Duodenal mucosa (tissue), 2 donors: Measurements from ENCODE around the gene AFG3L2.

ENCODE experiments used
- H3K27ac ChIP-seq: one replicate; pipeline ENCODE4 v1.7.0; 2013; ENCODE audit warnings: low read depth, low read length
- H3K27me3 ChIP-seq, 2 donors: one replicate each; pipeline ENCODE4 v1.7.0; 2013; ENCODE audit warnings: low read length in 2 of 2, control low read depth in 1 of 2; ENCODE audit not compliant: insufficient read depth in 2 of 2, control insufficient read depth in 1 of 2
- H3K36me3 ChIP-seq, 2 donors: one replicate each; pipeline ENCODE4 v1.7.0; 2013; ENCODE audit warnings: low read length in 2 of 2, control low read depth in 1 of 2; ENCODE audit not compliant: insufficient read depth in 2 of 2, control insufficient read depth in 1 of 2
- H3K4me1 ChIP-seq, 2 donors: one replicate each; pipeline ENCODE4 v1.7.0; 2013; ENCODE audit warnings: low read length in 2 of 2, control low read depth in 1 of 2; ENCODE audit not compliant: insufficient read depth in 2 of 2, control insufficient read depth in 1 of 2
- H3K4me3 ChIP-seq, 2 donors: one replicate each; pipeline ENCODE4 v1.7.0; 2013; ENCODE audit warnings: low read length in 2 of 2, low read depth in 1 of 2
- H3K9ac ChIP-seq, 2 donors: one replicate each; pipeline ENCODE4 v1.7.0; 2013; ENCODE audit warnings: low read length in 2 of 2, low read depth in 1 of 2
- H3K9me3 ChIP-seq, 2 donors: one replicate each; pipeline ENCODE4 v1.7.0; 2013; ENCODE audit warnings: low read length in 2 of 2, control low read depth in 1 of 2; ENCODE audit not compliant: control insufficient read depth in 1 of 2

Gene AFG3L2

DNA sequence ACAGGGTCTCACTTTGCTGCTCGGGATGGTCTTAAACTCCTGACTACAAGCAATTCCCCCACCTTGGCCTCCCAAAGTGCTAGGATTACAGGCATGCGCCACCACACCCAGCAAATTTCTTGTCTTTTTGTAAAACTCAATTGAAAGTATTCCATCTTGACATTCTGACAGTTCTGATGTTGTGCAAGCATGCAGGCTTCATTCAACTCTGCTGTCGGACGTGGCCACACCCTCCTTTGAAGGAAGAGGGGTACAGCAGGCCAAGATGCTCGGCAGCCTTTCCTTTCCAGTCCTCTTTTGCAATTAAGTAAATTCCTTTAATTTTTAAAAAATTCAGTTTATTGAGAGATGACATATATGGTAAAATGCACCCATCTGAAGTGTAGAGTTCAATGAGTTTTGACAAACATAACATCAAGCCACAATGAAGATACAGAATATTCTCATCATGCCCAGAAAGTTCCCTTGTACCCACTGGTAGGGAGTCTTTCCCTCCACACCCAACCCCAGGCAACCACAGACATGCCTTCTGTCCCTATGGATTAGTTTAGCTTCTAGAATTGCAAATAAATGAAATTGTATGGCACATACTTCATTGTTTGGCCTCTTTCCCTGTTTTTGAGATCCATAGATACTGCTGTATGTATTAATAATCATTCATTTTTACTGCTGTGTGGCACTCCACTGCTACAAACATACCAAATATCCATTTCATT is 35.9 kb downstream of the AFG3L2 start:
- Histone ChIP-seq H3K4me1 (peaks cover 10 to 19% of the 10 kb centered on the region in 2 donors), H3K9ac (no peak overlapping the region), H3K27ac (no peak overlapping the region), H3K9me3 (no peaks in the 10 kb centered on the region), H3K27me3 (no peaks in the 10 kb centered on the region), H3K4me3 (no peak overlapping the region), H3K36me3 (peaks cover 45 to 87% of the 10 kb centered on the region in 2 donors)

DNA sequence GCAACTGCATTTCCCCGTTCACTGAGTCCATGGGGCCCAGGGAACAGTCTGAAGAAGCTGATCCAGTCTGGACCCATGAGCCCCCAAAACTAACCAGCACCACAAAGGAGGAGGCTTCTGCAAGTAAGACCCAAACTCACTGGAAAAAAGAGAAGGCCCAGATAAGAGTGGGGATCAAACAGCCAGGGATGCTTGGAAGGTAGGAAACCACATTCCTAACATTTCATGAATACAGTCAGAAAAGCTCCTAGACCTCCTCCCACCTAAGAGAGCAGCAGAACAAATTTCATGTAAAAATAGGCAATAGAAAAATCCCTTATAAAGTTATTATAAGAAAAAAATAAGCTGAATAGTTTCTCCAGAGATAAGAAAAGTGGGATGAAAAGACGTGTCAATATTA is 38.6 kb downstream of the AFG3L2 start:
- Histone ChIP-seq H3K9me3 (no peaks in the 10 kb centered on the region), H3K4me1 (peaks cover 12 to 24% of the 10 kb centered on the region in 2 donors), H3K27me3 (no peaks in the 10 kb centered on the region), H3K27ac (no peak overlapping the region), H3K9ac (no peak overlapping the region), H3K36me3 (peaks cover 46 to 87% of the 10 kb centered on the region in 2 donors), H3K4me3 (no peak overlapping the region)

DNA sequence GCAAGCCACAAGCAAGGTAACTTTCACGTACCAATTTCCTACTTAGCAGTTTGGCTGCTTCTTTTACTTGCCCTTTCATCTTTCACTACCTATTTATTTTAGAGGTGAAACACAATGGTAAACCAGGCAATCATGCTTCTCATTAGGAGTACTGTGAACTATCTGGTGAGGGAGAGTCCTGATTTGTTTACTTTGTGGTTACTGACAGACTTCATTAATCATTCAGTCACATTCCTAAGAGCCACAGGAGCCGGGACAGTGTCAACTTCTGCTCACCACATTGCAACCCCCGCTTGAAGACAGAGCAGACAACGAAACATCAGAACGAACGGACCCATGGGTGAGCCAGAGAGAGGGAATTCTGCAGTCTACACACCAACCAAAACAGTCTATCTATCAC is 40.1 kb downstream of the AFG3L2 start:
- no peaks in the 10 kb centered on the region for H3K27me3 ChIP-seq
- no peaks in the 10 kb centered on the region for H3K9me3 ChIP-seq
- peaks cover 35 to 72% of the 10 kb centered on the region in 2 donors for H3K36me3 ChIP-seq
- no peak overlapping the region for H3K27ac ChIP-seq
- H3K9ac ChIP-seq = no peak overlapping the region
- H3K4me1 ChIP-seq = peaks cover 12 to 24% of the 10 kb centered on the region in 2 donors
- H3K4me3 ChIP-seq = no peak overlapping the region

DNA sequence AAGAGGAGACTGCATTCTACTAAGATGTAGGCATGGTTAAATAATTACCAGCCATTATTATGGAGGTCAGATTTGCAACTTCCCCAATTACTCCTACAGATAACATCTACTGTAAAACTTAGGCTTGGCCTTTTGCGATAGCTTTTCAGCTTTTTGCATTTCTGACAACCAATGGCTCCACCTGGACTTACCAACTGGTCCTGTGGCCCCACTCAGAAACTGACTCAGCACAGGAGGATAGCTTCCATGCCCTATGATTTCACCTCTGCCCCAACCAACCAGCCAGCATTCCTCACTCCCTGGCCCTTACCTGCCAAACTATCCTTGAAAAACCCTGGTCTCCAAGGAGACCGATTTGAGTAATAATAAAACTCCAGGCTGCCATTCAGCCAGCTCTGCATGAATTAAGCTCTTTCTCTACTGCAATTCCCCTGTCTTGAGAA is 40.8 kb downstream of the AFG3L2 start:
- H3K4me3 ChIP-seq = no peak overlapping the region
- no peak overlapping the region for H3K9ac ChIP-seq
- H3K4me1 ChIP-seq = peaks cover 12 to 24% of the 10 kb centered on the region in 2 donors
- H3K36me3 ChIP-seq = peaks cover 29 to 66% of the 10 kb centered on the region in 2 donors
- H3K27me3 ChIP-seq = no peaks in the 10 kb centered on the region
- no peaks in the 10 kb centered on the region for H3K9me3 ChIP-seq
- no peak overlapping the region for H3K27ac ChIP-seq

DNA sequence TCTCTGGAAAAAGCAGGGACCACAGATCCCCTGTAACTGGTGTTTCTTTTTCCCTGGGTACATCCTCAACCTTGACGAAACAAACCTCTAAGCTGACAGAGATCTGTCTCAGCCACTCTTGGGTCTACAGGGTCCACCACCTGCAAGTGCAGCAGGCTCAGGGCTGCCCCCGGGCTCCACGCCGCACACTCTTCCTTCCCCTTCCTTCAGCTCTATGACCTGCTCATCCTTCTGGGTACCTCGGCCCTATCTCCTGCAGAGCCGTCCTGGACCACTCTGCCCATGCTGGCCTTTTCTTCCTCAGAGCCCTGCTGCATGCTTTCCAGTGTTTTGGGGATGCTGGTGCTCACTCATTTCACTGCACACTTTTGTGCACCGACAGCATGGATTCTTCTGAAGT is 41.5 kb downstream of the AFG3L2 start:
- H3K4me3 ChIP-seq = no peak overlapping the region
- H3K36me3 ChIP-seq = peaks cover 32 to 65% of the 10 kb centered on the region in 2 donors
- H3K4me1 ChIP-seq = peaks cover 12 to 24% of the 10 kb centered on the region in 2 donors
- no peaks in the 10 kb centered on the region for H3K9me3 ChIP-seq
- no peak overlapping the region for H3K9ac ChIP-seq
- H3K27ac ChIP-seq = no peak overlapping the region
- H3K27me3 ChIP-seq = no peaks in the 10 kb centered on the region

DNA sequence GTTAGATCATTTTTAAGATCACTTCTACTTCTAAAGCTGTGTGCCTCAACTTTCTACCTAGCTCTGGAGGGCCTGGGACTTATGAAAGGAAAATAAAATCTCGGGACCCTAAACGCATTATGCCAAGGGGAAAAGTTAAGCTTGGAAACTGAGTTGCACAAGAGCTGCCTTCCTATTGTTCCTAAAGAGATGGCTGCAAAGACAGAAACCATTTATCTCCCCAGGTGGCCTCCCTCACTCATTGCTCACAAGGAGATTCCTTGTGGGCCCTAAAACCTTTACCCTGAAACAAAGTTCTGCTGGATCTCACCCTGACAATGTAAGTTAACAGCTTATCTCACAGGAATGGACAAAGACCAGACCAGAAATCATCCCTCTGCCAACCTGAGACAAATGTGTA is 42.2 kb downstream of the AFG3L2 start:
- peaks cover 27 to 60% of the 10 kb centered on the region in 2 donors for H3K36me3 ChIP-seq
- H3K4me1 ChIP-seq = peaks cover 12 to 24% of the 10 kb centered on the region in 2 donors
- no peaks in the 10 kb centered on the region for H3K9me3 ChIP-seq

DNA sequence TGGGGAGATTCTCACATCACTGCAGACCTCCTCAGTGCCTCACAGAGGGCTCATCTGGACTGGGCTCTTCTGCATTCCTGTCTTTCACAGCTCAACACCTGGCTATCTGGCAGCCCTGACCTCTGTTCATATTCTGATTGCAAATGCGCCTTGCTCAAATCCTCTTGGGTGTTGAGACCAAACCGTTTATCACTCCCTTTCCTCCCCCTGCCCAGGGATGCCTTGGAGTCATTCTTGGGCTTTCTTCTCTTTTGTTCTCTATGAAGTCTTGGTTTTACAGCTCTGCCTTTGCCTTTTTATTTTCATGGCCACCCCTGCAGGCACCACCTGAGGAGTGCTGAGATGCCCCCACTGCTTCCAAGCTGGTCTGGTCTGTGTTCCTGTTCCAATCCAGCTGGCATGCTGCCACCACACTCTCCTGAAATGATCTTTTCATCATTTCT is 42.6 kb downstream of the AFG3L2 start:
- H3K4me3 ChIP-seq = no peak overlapping the region
- no peak overlapping the region for H3K27ac ChIP-seq
- H3K36me3 ChIP-seq = peaks cover 31 to 63% of the 10 kb centered on the region in 2 donors
- H3K27me3 ChIP-seq = no peaks in the 10 kb centered on the region
- H3K4me1 ChIP-seq = peaks cover 12 to 24% of the 10 kb centered on the region in 2 donors
- H3K9ac ChIP-seq = no peak overlapping the region
- H3K9me3 ChIP-seq = no peaks in the 10 kb centered on the region

More for the DNA sequence above, 42.2 kb downstream of the AFG3L2 start:
- Histone ChIP-seq H3K27me3 (no peaks in the 10 kb centered on the region), H3K27ac (no peak overlapping the region), H3K9ac (no peak overlapping the region), H3K4me3 (no peak overlapping the region)

DNA sequence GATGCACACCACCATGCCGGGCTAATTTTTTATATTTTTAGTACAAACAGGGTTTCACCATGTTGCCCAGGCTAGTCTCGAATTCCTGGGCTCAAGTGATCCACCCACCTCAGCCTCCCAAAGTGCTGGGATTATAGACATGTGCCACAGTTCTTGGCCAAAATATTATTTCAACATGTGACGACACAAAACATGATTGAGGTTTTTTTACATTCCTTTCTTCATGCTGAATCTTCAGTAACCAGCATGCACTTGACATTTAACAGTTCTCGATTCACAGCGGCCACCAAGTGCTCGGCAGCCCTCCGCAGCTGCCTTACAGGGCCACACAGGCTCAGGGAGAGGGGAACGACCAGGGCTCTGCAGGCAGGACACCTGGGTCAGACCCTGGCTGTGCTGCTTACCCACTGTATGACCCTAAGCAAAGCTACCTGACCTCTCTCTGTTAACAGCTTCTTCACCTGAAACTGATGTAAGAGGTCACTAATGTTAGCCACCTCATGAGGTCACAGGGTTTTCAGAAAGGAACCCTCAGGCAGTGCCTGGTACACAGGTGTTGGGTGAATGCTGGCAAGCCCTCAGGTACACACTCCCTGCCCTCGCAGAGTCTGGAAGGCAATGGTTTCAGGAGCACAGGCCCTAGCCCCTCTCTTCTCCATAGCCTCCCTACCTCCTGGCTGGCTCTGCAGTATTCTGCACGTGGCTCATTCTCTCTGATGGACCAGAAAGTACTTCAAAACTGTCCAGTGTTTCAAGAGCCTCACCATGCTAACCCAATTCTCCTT is 43.3 kb downstream of the AFG3L2 start:
- H3K4me1 ChIP-seq = peaks cover 12 to 24% of the 10 kb centered on the region in 2 donors

DNA sequence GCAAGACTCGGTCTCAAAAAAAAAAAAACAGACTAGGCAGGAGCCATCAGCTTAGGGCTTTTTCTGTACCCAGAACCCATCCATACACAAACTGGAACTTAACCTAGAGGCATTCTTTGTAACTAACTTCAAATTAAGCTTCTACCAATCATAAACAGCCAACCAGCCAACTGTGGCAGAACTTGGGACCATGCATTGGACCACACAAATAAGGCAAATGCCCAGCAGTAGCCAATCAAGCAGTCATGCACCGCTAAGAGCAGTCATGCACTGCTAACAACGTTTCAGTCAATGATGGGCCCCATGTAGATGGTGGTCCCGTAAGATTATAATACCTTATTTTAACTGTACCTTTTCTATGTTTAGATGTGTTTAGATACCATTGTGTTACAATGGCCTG is 46.3 kb downstream of the AFG3L2 start:
- H3K27ac ChIP-seq = no peak overlapping the region
- no peak overlapping the region for H3K9ac ChIP-seq
- no peaks in the 10 kb centered on the region for H3K27me3 ChIP-seq
- no peak overlapping the region for H3K4me3 ChIP-seq
- peaks cover 52 to 71% of the 10 kb centered on the region in 2 donors for H3K36me3 ChIP-seq
- no peaks in the 10 kb centered on the region for H3K9me3 ChIP-seq
- peaks cover 0 to 7% of the 10 kb centered on the region in 2 donors for H3K4me1 ChIP-seq

More for the DNA sequence above, 43.3 kb downstream of the AFG3L2 start:
- H3K27ac ChIP-seq = no peak overlapping the region
- H3K4me3 ChIP-seq = no peak overlapping the region
- H3K27me3 ChIP-seq = no peaks in the 10 kb centered on the region
- no peaks in the 10 kb centered on the region for H3K9me3 ChIP-seq
- H3K9ac ChIP-seq = no peak overlapping the region
- peaks cover 35 to 68% of the 10 kb centered on the region in 2 donors for H3K36me3 ChIP-seq

DNA sequence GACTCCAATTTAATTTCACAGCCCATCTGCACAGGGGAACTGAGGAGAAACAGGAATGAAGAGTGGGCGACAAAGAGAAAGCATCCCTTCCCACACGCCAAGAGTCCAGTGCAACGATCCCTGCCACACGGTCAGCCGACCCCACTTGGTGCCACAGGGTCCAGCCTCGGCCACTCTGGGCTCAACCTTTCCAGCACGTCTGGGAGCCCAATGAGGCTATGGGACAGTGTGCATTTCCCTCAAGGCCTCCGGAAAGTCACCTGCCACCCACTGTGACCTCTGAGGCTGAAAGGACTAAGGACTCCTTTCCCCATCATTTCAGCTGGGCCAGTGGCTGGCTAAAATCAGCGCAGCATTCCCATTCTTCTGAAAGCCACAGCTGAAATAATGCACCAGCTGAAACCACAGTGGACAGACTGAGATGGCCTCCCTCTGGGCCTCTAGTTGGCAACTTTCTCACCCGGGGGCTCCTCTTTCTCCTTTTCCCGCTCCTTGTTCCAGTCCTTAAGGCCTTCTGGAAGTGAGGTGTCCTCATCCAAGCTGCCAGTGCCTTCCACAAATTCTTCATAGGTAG is 47.8 kb downstream of the AFG3L2 start:
- peaks cover 53 to 69% of the 10 kb centered on the region in 2 donors for H3K36me3 ChIP-seq
- no peak overlapping the region for H3K4me3 ChIP-seq
- H3K27ac ChIP-seq = no peak overlapping the region

More for the DNA sequence above, 47.8 kb downstream of the AFG3L2 start:
- Histone ChIP-seq H3K27me3 (no peaks in the 10 kb centered on the region), H3K9ac (no peak overlapping the region), H3K4me1 (peaks cover 0 to 5% of the 10 kb centered on the region in 2 donors), H3K9me3 (no peaks in the 10 kb centered on the region)
